Right atrium auricular region (tissue), 2 donors: ENCODE data around the gene PLSCR4. TPM values are rescaled to one million over a fixed set of nuclear protein-coding genes. Genes with fewer than 3 reads are reported as not detected.
A peak's percentile ranks its signal among the peaks of the same experiment; 100 is the strongest.
"Not testable (repeated sequence)": the region's sequence is repeated elsewhere in the genome, so short reads cannot be mapped to it uniquely, and the experiment has no call there.

Source experiments
- DNase-seq: peaks from one replicate; pipeline ENCODE4 v3.0.0-alpha.2; 2019; ENCODE audit warnings: low spot score
- H3K27ac ChIP-seq, 2 donors: fragments of 200-600 bp; sonication (generic); 1 replicate in 1 of 2; 2 replicates in 1 of 2; pipeline ENCODE4 v1.5.1; 2016 to 2019
- H3K27me3 ChIP-seq, 2 donors: fragments of 200-600 bp; sonication (generic); one replicate each; pipeline versions ENCODE4 v1.5.1 to v1.6.0; 2017 to 2019
- H3K36me3 ChIP-seq: fragments of 200-600 bp; sonication (generic); one replicate; pipeline ENCODE4 v1.5.1; 2016
- H3K4me1 ChIP-seq, 2 donors: fragments of 200-600 bp; sonication (generic); one replicate each; pipeline versions ENCODE4 v1.5.1 to v1.6.0; 2017 to 2019
- H3K4me3 ChIP-seq, 2 donors: fragments of 200-600 bp; sonication (generic); 1 replicate in 1 of 2; 2 replicates in 1 of 2; pipeline ENCODE4 v1.5.1; 2017 to 2019; ENCODE audit warnings: mild to moderate bottlenecking in 1 of 2, moderate library complexity in 1 of 2
- H3K9me3 ChIP-seq, 2 donors: fragments of 200-600 bp; sonication (generic); one replicate each; pipeline ENCODE4 v1.5.1; 2019
- CTCF ChIP-seq, 2 donors: fragments of 200-600 bp; sonication (generic); IDR thresholded peaks; one replicate each; pipeline ENCODE4 v1.5.1; 2019; ENCODE audit warnings: antibody characterized with exemption in 2 of 2
- total RNA-seq, 2 donors: library from RNA; depleted of rRNA; stranded (reverse); fragments of >200 nt; gene quantifications; one replicate each; pipeline ENCODE4 v1.1.0, GENCODE V29; 2016

Gene PLSCR4
- total RNA-seq, 2 donors from 2014 or later: 22.9 to 31.5 TPM

- H3K27ac ChIP-seq: no peak overlapping the region
- H3K36me3 ChIP-seq: no peaks in the 10 kb centered on the region
- H3K27me3 ChIP-seq: no peaks in the 10 kb centered on the region
- no peaks in the 10 kb centered on the region for H3K4me1 ChIP-seq
- H3K4me3 ChIP-seq: no peak overlapping the region
- DNase-seq: no peak
- H3K9me3 ChIP-seq: no peaks in the 10 kb centered on the region
- no peak for TF ChIP-seq CTCF (IDR thresholded peaks at IDR 0.05)
Observed at GRCh38 chr3:146259880-146260589, 9.1 kb upstream of the PLSCR4 start.

- H3K4me1 ChIP-seq: peaks cover 0 to under 1% of the 10 kb centered on the region in 2 donors
- H3K27me3 ChIP-seq: no peaks in the 10 kb centered on the region
- H3K27ac ChIP-seq: no peak overlapping the region
- peaks cover 0 to 5% of the 10 kb centered on the region in 2 donors for H3K9me3 ChIP-seq
- no peak overlapping the region for H3K4me3 ChIP-seq
- TF ChIP-seq CTCF (IDR thresholded peaks at IDR 0.05): no peak
- no peaks in the 10 kb centered on the region for H3K36me3 ChIP-seq
- no peak for DNase-seq
Observed at GRCh38 chr3:146256851-146257486, 6.1 kb upstream of the PLSCR4 start.

- H3K4me3 ChIP-seq, H3K27me3 ChIP-seq, DNase-seq, H3K9me3 ChIP-seq, H3K36me3 ChIP-seq: not testable (repeated sequence)
- Histone ChIP-seq H3K4me1 (peaks cover 0 to 12% of the 10 kb centered on the region in 2 donors), H3K27ac (peak overlapping the region in 1 of 2 donors; percentile 95)
Observed at GRCh38 chr3:146252445-146252844, 1.5 kb upstream of the PLSCR4 start.

GRCh38 chr3:146249921-146250320 is 984 bp downstream of the PLSCR4 start:
- H3K4me1 ChIP-seq: peaks cover 0 to 21% of the 10 kb centered on the region in 2 donors
- H3K27me3 ChIP-seq: no peaks in the 10 kb centered on the region
- no peaks in the 10 kb centered on the region for H3K36me3 ChIP-seq
- peak overlapping the region; percentile 92 to 95 for H3K27ac ChIP-seq
- no peak for DNase-seq
- peak overlapping the region; percentile 84 to 86 for H3K4me3 ChIP-seq
- no peak for TF ChIP-seq CTCF (IDR thresholded peaks at IDR 0.05)
- peaks cover 0 to 5% of the 10 kb centered on the region in 2 donors for H3K9me3 ChIP-seq

GRCh38 chr3:146247911-146248310 is 3.0 kb downstream of the PLSCR4 start:
- TF ChIP-seq CTCF (IDR thresholded peaks at IDR 0.05): no peak
- Histone ChIP-seq H3K36me3 (no peaks in the 10 kb centered on the region), H3K27me3 (no peaks in the 10 kb centered on the region), H3K4me3 (no peak overlapping the region), H3K27ac (peak overlapping the region in 1 of 2 donors; percentile 2), H3K9me3 (no peaks in the 10 kb centered on the region), H3K4me1 (peaks cover 0 to 21% of the 10 kb centered on the region in 2 donors)
- DNase-seq: no peak

- DNase-seq: no peak
- TF ChIP-seq CTCF (IDR thresholded peaks at IDR 0.05): no peak
- Histone ChIP-seq H3K9me3 (no peaks in the 10 kb centered on the region), H3K36me3 (no peaks in the 10 kb centered on the region), H3K27ac (no peak overlapping the region), H3K4me3 (no peak overlapping the region), H3K27me3 (no peaks in the 10 kb centered on the region), H3K4me1 (peaks cover 0 to 16% of the 10 kb centered on the region in 2 donors)
Observed at GRCh38 chr3:146246526-146246925, 4.4 kb downstream of the PLSCR4 start.
